Measurements from ENCODE around the gene PDIA4. TPM values are rescaled to one million over a fixed set of nuclear protein-coding genes. Genes with fewer than 3 reads are reported as not detected.
A peak's percentile ranks its signal among the peaks of the same experiment; 100 is the strongest.

The PDIA4 gene
- total RNA-seq, 1 donor from 2014 or later, result 69.5 TPM

DNA sequence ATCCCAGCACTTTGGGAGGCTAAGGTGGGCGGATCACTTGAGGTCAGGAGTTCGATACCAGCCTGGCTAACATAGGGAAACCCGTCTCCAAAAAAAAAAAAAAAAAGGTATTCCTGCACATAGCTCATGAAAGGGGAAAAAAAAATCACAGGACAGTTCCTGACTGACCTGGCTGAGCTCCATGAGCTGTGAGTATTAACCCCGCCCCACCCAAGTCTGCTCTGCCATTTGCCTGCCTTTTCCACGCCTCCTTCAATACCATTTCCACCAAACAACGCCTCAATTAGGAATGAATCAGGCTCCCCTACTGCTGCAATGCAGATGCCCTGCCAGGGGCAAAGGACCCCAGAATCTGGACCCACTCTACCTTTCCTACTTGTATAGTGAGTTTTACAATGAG is 55.0 kb downstream of the PDIA4 start:
- TF ChIP-seq POLR2A (IDR thresholded peaks at IDR 0.05), result no peak
- TF ChIP-seq POLR2AphosphoS5 (IDR thresholded peaks at IDR 0.05; ENCODE audit: insufficient read depth in 1 of 2, low read depth in 1 of 2), result no peak
- TF ChIP-seq, protein P1, sequence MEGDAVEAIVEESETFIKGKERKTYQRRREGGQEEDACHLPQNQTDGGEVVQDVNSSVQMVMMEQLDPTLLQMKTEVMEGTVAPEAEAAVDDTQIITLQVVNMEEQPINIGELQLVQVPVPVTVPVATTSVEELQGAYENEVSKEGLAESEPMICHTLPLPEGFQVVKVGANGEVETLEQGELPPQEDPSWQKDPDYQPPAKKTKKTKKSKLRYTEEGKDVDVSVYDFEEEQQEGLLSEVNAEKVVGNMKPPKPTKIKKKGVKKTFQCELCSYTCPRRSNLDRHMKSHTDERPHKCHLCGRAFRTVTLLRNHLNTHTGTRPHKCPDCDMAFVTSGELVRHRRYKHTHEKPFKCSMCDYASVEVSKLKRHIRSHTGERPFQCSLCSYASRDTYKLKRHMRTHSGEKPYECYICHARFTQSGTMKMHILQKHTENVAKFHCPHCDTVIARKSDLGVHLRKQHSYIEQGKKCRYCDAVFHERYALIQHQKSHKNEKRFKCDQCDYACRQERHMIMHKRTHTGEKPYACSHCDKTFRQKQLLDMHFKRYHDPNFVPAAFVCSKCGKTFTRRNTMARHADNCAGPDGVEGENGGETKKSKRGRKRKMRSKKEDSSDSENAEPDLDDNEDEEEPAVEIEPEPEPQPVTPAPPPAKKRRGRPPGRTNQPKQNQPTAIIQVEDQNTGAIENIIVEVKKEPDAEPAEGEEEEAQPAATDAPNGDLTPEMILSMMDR (IDR thresholded peaks at IDR 0.05), result no peak
- Histone ChIP-seq H3K4me1 (no peaks in the 10 kb centered on the region), H3K36me3 (no peaks in the 10 kb centered on the region), H3K27me3 (no peaks in the 10 kb centered on the region), H3K4me3 (no peak overlapping the region), H3K27ac (no peak overlapping the region), H3K9me3 (no peaks in the 10 kb centered on the region)
- intact Hi-C loops (cut with DNase I), result no loop called here
- no peak for DNase-seq (ENCODE audit: extremely low spot score in 2 of 2)

DNA sequence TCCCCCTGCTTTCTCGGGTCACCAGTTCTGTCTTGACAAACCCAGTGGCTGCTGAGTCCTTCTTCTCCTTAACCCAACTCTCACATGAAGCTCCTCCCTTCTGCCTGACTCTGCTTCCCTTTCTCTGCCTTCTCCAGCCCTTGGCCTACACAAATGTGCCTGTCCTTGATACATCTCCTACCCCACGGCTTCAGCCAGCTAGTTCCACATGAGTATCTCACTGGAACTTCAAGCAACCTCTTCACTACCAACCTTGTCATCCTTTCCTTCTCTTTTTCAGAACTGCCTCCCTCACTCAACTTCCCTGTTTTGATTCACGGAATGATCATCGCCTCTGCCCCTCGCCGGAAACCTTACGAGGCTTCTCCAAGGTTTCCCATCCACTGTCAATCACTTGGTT is 55.9 kb downstream of the PDIA4 start:
- TF ChIP-seq, protein P1 (IDR thresholded peaks at IDR 0.05), result no peak
- TF ChIP-seq POLR2A (IDR thresholded peaks at IDR 0.05) (no peak), POLR2AphosphoS5 (IDR thresholded peaks at IDR 0.05; ENCODE audit: insufficient read depth in 1 of 2, low read depth in 1 of 2) (no peak)
- H3K36me3 ChIP-seq, result no peaks in the 10 kb centered on the region
- no peak for DNase-seq (ENCODE audit: extremely low spot score in 2 of 2)
- intact Hi-C loops (cut with DNase I), result no loop called here
- no peaks in the 10 kb centered on the region for H3K9me3 ChIP-seq
- no peak overlapping the region for H3K4me3 ChIP-seq
- H3K27ac ChIP-seq, result no peak overlapping the region
- no peaks in the 10 kb centered on the region for H3K4me1 ChIP-seq
- no peaks in the 10 kb centered on the region for H3K27me3 ChIP-seq

- H3K36me3 ChIP-seq, result no peaks in the 10 kb centered on the region
- H3K4me1 ChIP-seq, result peaks cover 8% of the 10 kb centered on the region
- intact Hi-C loops (cut with DNase I), result loop anchor here (10.0 kb wide), 3 partner anchors 83 to 463 kb away; partner anchors contain the start of gene EZH2
- H3K4me3 ChIP-seq, result no peak overlapping the region
- no peak overlapping the region for H3K27ac ChIP-seq
- DNase-seq (ENCODE audit: extremely low spot score in 2 of 2), result no peak
- no peaks in the 10 kb centered on the region for H3K27me3 ChIP-seq
- H3K9me3 ChIP-seq, result no peaks in the 10 kb centered on the region
- no peak for TF ChIP-seq POLR2AphosphoS5 (IDR thresholded peaks at IDR 0.05; ENCODE audit: insufficient read depth in 1 of 2, low read depth in 1 of 2)
Measured at GRCh38 chr7:148967602-148968001, 60.7 kb downstream of the PDIA4 start.

GRCh38 chr7:148967032-148967372 is 61.3 kb downstream of the PDIA4 start:
- H3K27me3 ChIP-seq, result no peaks in the 10 kb centered on the region
- H3K9me3 ChIP-seq, result no peaks in the 10 kb centered on the region
- peaks cover 8% of the 10 kb centered on the region for H3K4me1 ChIP-seq
- intact Hi-C loops (cut with DNase I), result loop anchor here (10.0 kb wide), 3 partner anchors 82 to 462 kb away; partner anchors contain the start of gene EZH2
- TF ChIP-seq POLR2AphosphoS5 (IDR thresholded peaks at IDR 0.05; ENCODE audit: insufficient read depth in 1 of 2, low read depth in 1 of 2) (no peak), POLR2A (IDR thresholded peaks at IDR 0.05) (no peak)
- TF ChIP-seq, protein P1 (IDR thresholded peaks at IDR 0.05), result no peak
- peak overlapping the region; percentile 34 to 37 for H3K4me3 ChIP-seq
- no peak for DNase-seq (ENCODE audit: extremely low spot score in 2 of 2)
- no peaks in the 10 kb centered on the region for H3K36me3 ChIP-seq
- H3K27ac ChIP-seq, result no peak overlapping the region

DNA sequence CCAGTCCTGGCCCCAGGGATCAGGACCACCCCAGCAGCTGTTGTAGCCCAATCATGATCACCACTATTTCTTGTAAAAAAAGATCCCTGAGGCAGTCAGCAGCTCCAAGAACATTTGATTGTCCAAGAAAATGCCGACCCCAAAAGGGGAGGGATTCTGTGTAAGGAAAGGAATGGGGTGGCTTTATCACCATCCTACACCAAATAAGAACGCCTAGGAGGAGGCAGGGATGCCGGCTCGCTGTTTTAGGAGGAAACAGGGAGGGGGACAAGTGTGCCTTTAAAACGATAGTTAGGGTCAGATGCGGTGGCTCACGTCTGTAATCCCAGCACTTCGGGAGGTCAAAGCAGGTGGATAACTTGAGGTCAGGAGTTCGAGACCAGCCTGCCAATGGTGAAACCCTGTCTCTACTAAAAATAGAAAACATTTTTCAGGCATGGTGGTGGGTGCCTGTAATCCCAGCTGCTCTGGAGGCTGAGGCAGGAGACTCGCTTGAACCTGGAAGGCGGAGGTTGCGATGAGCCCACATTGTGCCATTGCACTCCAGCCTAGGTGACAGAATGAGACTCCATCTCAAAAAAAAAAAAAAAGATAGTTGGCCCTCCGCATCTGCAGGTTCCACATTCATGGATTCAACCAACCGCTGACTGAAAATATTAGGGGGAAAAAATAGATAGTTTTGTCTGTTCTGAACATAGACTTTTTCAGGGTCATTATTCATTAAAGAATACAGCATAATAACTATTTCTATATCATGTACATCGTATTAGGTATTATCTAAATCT is 63.6 kb downstream of the PDIA4 start:
- H3K9me3 ChIP-seq, result no peaks in the 10 kb centered on the region
- peak overlapping the region; percentile 53 to 54 for H3K4me3 ChIP-seq
- intact Hi-C loops (cut with DNase I), result loop anchor here (10.0 kb wide), 3 partner anchors 80 to 460 kb away; partner anchors contain the start of gene EZH2
- no peaks in the 10 kb centered on the region for H3K36me3 ChIP-seq
- H3K27me3 ChIP-seq, result no peaks in the 10 kb centered on the region
- peaks cover 8% of the 10 kb centered on the region for H3K4me1 ChIP-seq
- H3K27ac ChIP-seq, result peak overlapping the region; percentile 63
- TF ChIP-seq POLR2AphosphoS5 (IDR thresholded peaks at IDR 0.05; ENCODE audit: insufficient read depth in 1 of 2, low read depth in 1 of 2), result no peak
- TF ChIP-seq, protein P1 (IDR thresholded peaks at IDR 0.05), result no peak
- no peak for TF ChIP-seq POLR2A (IDR thresholded peaks at IDR 0.05)
- no peak for DNase-seq (ENCODE audit: extremely low spot score in 2 of 2)

Data from vagina (tissue), 2 donors.